ENCODE results near the gene PFKFB3.
"Not testable (repeated sequence)": the region's sequence is repeated elsewhere in the genome, so short reads cannot be mapped to it uniquely, and the experiment has no call there.

PFKFB3 gene

DNA sequence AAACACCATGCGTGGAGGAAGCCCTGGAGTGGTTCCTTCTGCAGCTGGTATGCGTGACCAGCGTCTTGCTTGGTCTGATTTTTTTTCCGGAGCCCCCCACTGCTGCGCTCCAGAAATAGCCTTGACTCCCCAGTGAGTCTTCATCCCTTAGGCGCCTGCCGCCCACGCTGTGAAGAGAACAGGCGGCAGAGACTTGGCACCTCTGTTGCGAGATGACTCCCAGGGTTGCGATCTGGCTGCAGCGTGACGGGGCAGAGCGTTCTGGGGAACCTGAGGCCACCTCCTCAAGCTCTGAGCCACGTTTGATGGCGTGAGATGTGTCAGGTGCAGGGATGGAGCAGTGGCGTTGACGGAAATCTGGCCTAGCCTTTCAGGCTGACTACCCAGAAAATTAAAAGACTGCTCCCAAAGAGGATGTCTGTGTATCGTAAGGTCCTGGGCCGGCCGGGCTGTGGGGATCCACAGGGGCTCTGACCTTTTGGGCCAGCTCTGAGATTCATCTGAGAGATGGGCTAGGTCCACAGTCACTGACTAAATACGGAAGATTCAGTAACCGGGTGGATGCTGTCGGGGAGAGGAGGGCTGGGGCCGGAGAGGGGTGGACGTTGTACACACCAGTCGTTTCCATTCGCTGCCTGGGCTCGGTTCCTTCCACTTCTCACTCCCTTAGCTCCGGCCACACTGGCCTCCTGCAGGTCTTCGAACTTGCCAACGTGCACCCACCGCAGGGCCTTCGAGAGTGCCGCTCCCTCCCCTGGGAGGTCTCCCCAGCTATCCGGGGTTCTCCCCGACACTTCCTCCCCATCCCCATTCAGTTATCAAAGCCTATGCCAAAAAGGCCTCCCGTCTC lies 33.8 kb downstream of the PFKFB3 start:
- no peak for DNase-seq (ENCODE audit: low spot score)

DNA sequence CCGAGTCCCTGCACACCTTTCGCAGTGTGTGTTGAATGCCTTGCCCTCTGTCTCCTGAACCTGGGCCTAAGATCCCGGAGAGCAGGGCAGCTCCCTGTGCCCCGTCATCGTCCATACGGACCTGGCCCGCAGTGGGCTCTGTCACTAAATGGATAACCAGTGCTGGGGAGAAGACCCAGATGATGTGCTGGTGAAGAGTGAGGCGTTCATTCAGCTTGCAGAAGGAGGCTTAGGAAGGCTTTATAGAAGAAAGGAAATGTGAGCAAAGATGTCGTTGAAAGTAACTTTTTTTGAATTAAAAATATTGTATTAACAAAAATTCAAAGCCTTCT lies 34.4 kb downstream of the PFKFB3 start:
- no peak for DNase-seq (ENCODE audit: low spot score)

DNA sequence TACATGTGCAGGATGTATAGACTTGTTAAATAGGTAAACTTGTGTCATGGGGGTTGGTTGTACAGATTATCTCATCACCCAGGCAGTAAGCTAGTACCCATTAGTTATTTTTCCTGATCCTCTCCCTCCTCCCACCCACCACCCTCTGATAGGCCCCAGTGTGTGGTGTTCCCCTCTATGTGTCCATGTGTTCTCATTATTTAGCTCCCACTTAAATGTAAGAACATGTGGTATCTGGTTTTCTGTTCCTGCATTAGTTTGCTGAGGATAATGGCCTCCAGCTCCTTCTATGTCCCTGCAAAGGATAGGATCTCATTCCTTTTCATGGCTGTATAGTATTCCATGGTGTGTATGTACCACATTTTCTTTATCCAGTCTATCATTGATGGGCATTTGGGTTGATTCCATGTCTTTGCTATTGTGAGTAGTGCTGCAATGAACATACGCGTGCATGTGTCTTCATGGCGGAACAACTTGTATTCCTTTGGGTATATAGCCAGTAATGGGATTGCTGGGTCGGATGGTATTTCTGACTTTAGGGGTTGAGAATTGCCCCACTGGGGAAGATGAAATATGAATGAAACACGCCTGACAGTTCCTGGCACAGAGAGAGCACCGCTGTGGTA lies 36.0 kb downstream of the PFKFB3 start:
- DNase-seq (ENCODE audit: low spot score): not testable (repeated sequence)

GRCh38 chr10:6239213-6239991 lies 36.7 kb downstream of the PFKFB3 start:
- DNase-seq (ENCODE audit: low spot score): no peak

DNA sequence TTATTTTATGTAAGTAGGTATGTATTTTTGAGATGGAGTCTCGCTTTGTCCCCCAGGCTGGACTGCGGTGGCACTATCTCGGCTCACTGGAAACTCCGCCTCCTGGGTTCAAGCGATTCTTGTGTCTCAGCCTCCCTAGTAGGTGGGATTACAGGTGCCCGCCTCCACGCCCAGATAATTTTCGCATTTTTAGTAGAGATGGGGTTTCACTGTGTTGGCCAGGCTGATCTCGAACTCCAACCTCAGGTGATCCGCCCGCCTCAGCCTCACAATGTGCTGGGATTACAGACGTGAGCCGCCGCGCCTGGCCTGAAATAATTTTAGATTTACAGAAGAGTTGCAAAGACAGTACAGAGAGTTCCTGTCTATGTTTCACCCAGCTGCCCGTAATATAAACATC lies 37.5 kb downstream of the PFKFB3 start:
- no peak for DNase-seq (ENCODE audit: low spot score)

DNA sequence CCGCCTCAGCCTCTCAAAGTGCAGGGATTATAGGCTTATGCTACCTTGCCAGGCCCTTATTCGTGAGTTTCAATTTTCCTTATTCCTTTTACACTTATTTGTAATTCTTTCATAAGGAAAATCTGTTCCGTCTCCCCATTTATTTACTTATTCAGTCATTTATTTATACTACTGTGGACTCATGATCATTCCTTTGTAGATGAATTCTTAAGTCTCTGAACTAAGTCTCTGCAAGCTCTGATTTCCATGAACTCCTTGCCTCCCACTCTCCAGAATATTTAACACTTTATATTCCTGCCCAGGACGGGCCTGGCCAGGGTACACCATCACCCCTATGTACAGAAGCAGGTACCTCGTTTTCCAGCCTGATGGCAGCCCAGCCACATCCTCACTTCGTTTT lies 39.4 kb downstream of the PFKFB3 start:
- no peak for DNase-seq (ENCODE audit: low spot score)

DNA sequence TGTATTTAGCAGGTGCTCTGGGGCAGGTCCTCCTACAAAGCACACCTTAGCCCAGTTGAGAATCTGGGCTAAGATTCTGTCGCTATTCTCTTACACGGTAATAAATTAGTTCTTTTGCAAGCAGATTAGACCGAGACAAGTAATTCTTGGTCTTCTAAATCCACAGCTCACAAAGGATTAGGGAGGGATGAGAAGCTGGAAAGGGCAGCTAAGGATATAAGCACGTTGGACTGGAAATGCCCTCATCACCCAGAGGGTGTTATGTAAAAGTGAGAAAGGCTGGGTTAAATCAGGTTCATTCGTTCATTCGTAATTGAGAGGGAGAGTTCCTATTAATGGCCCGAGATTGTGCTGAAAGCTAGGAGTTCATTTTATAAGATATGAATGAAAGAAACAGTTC lies 41.8 kb downstream of the PFKFB3 start:
- DNase-seq (ENCODE audit: low spot score): no peak

DNA sequence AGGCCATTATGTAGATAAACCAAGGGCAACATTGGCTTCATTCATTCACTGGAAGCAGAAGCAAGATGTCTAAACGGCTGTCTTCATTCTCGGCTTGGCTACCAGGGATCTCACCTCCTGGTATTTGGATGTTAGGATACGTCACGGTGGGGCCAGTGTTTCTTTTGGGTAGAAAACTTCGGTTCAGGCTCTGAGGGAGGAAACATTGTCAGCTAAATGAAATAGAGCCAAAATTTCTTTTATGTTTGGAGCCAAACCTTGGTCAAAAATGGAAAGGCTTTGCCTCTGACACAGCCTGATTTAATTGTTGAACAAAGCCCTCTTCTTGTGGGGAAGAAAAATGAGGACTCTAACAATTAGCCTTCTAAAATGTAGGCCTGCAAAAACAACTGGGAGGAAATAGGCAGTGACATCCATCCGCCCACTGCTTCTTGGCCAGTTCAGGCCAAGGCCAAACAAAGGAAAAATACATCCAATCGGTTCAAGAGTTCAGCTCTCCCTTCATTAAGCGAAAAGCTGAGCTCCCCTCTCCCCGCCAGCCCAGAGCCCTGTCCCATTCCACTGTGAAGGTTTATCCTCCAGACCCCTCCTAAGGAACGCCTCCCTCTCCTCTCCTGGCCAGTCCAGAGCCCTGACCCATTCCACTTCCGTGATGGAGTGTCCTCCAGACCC lies 44.4 kb downstream of the PFKFB3 start:
- no peak for DNase-seq (ENCODE audit: low spot score)

DNA sequence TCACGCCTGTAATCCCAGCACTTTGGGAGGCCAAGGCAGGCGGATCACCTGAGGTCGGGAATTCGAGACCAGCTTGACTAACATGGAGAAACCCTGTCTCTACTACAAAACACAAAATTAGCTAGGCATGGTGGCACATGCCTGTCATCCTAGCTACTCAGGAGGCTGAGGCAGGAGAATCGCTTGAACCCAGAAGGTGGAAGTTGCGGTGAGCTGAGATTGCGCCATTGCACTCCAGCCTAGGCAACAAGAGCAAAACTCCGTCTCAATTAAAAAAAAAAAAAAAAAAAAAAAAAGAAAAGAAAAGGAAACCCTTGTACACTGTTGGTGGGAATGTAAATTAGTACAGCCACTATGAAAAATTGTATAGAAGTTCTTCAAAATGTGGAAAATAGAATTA lies 46.2 kb downstream of the PFKFB3 start:
- not testable (repeated sequence) for DNase-seq (ENCODE audit: low spot score)

DNA sequence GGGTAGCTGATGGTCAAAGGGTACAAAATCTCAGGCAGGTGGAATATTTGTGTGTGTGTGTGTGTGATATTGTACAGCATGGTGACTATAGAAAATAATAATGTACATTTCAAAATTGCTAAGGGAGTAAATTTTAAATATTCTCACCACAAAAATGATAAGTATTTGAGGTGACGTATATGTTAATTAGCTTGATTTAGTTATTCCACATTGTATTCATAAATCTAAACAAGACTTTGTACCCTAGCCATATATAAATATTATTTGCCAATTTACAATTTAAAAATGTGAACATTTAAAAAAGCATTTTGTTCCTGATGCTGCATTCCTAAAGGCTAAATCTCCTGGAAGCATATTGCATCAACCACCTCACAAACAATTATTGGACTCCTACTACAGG lies 47.0 kb downstream of the PFKFB3 start:
- DNase-seq (ENCODE audit: low spot score): no peak

DNA sequence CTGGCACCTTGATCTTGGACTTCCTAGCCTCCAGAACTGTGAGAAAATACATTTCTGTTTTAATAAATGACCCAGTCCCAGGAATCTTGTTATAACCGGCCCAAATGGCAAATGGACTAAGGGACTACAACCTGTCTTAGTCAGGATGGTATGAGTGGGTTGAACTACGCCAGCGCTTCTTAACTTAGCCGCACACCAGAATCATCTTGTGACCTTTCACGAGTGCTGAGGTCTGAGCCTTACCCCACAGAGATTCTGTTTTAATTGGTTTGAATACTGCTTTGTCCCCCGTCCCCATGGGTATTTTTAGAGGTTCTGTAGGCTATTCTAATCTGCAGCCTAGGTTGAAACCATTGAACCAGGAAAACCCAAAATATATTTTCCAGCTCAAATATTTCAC lies 48.0 kb downstream of the PFKFB3 start:
- no peak for DNase-seq (ENCODE audit: low spot score)

GRCh38 chr10:6254201-6254600 lies 51.5 kb downstream of the PFKFB3 start:
- no peak for DNase-seq (ENCODE audit: low spot score)

DNA sequence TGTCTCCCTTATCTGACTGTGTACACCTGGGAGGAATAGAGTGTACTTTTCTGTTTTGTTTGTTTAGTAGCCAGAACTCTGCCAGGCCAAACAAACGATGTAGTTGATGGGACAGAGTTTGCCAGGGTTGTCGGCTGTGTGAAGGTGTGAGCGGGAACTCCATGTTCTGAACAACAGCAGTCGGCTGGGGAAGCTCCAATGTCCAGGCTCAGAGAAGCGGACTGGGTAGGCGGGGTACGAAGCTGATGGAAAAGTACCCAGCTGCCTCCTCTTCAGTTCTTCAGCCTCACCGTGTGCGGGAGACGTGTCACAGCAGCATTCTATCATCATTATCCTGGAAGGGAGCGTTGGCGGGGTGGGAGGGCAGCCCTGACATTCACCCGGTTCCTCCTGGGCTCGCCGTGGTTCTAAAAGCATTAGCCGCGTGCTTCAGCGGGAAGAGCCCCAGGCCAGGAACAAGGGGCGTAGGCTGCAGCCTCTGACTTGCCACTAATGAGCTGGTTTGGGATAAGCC lies 52.9 kb downstream of the PFKFB3 start:
- DNase-seq (ENCODE audit: low spot score): no peak

DNA sequence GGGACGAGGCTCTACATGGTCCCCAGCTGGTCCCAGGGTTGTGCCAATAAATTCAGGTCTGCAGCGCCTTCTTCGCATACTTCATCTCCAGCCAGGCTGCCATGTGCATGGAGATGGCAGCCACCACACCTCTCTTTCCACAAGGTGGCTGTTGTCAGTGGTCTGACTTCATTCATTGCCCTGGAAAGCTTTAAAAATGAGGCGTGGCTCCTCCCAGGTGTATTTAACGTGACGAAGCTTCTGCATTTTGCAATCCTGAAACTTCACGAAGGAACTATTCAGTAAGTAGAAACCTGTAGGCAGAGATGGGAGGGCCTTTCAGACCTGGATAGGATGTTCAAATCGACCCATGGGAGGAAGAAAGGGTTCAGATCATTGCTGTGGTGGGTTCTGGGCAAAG lies 53.7 kb downstream of the PFKFB3 start:
- DNase-seq (ENCODE audit: low spot score): no peak

DNA sequence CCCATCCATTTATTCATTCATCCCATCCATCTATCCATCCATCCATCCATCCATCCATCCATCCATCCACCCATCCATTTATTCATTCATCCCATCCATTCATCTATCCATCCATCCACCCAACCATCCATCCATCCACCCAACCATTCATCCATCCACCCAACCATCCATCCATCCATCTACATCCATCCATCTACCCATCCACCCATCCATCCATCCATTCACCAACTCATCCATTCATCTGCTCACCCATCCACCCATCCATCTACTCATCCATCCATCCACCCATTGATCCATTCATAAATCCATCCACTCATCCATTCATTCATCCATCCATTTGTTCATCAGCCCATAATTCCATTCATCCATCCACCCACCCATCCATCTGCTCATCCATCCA lies 56.4 kb downstream of the PFKFB3 start:
- no peak for DNase-seq (ENCODE audit: low spot score)

DNA sequence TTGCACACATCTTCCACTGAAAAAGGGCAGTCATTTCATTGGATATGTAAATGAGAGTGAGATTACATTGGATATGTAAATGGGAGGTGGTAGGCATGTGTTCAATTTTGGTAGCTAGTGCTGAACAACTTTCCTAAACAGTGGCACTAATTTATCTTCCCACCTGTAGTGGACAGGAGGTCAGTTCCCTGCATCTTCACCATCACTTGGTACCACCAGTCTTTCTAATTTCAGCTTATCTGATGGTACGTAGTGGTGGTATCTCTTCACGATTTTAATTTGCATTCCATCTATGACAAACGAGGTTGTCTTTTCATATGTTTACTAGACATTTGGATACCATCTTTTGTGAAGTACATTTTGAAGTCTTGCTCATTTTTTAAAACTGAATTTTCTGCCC lies 58.1 kb downstream of the PFKFB3 start:
- no peak for DNase-seq (ENCODE audit: low spot score)

GRCh38 chr10:6267941-6268340 lies 65.2 kb downstream of the PFKFB3 start:
- DNase-seq (ENCODE audit: low spot score): no peak

DNA sequence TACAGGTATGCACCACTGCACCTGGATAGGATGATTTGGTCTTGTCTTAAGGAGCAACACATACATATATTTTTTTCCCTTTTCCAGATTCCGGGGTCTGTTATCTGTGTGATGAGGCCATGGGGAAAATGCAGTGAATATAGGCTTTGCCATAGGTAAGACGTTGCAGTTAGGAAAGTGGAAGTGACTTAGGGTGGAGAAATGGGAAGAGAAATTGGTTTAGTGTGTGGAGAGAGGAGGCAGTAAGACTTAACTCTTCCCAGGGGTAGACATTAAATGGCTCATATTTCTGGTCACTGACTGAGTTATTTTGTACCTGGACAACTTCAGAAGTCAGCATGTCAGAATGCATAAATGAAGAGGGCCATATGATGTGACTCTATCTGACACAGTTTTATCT lies 66.7 kb downstream of the PFKFB3 start:
- DNase-seq (ENCODE audit: low spot score): no peak

DNA sequence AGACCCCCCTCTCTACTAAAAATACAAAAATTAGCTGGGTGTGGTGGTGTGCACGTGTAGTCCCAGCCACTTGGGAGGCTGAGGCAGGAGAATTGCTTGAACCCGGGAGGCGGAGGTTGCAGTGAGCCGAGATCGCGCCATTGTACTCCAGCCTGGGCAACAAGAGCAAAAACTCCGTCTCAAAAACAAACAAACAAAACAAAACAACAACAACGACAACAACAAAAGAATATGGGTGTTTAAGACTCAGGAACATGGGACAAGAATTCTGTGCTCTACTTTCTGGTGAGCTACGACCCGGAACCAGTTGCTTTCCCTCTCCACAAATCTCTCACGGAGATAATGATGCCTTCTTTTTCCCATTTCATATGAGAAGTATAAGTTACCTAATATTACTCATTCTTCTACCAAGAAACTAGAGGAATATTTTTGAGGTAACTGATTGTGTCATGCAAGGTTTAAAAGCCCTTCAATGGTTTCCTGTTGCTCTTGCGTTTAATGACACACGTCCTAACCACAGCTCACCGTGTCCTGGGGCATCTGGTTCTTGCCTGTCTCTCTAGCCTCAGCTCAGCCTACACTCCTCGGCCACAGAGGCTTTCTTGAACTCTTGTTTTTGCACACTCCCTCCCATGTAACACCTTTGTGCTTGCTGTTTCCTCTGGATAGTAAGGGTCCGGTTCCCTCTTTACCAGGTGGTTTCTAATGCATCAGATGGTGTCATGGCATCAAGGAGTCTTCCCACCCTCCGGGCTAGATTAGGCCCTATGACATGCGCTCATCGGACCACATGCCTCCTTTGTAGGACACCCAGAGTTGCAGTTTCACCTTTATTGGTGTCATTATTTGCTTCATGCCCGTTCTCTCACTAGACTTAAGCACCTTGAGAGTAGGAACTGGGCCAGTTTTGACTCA lies 67.5 kb downstream of the PFKFB3 start:
- no peak for DNase-seq (ENCODE audit: low spot score)

GRCh38 chr10:6270951-6271350 lies 68.2 kb downstream of the PFKFB3 start:
- DNase-seq (ENCODE audit: low spot score): no peak

DNA sequence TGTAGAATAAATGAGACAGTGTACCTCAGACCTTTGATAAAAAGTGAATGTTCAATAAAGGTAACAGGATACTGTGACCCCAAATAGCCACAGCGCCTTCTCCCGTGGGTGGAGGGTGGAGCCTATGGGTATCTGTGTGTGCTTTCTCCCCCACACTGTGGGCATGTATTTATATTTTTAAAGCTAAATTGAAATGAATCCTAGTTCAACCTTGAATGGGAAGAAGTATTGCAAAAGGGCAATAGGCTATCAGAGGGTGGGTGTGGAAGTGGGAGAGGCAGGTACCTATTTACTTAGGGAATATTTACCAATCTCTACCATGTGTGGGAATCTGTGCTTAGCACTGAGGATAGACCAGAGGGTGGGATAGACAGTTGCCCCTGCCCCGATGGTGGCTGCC lies 68.9 kb downstream of the PFKFB3 start:
- no peak for DNase-seq (ENCODE audit: low spot score)
